ENCODE data around the gene PAPPA.

Gene PAPPA

GRCh38 chr9:116342941-116343340 lies 189.3 kb downstream of the PAPPA start:
- H3K27me3 ChIP-seq (replicated peaks in 2 of 5; ENCODE audit: control insufficient read depth in 4 of 5, insufficient read depth in 5 of 5, low read length in 4 of 5), result peaks cover 0 to 4% (median 0%) of the 10 kb centered on the region in 5 experiments
- ChIA-PET CTCF (no interaction called here), POLR2A (no interaction called here)
- no peak overlapping the region for H3K27ac ChIP-seq (ENCODE audit: insufficient read depth in 1 of 2, low read depth in 1 of 2, low read length in 2 of 2, poor library complexity in 1 of 2, severe bottlenecking in 2 of 2)
- no peaks in the 10 kb centered on the region for H3K4me1 ChIP-seq (ENCODE audit: control extremely low read depth in 1 of 4, control insufficient read depth in 4 of 4, insufficient read depth in 4 of 4, low read length in 3 of 4)
- WGBS (ENCODE audit: insufficient coverage), result no CpG with 5 or more reads among the region's 2 CpGs
- peaks cover 0 to 4% (median 0%) of the 10 kb centered on the region in 5 experiments for H3K9me3 ChIP-seq (ENCODE audit: control extremely low read depth in 1 of 5, control insufficient read depth in 4 of 5, insufficient read depth in 2 of 5, low read depth in 1 of 5, low read length in 4 of 5)
- DNase-seq, result no peak
- no peaks in the 10 kb centered on the region for H3K36me3 ChIP-seq (ENCODE audit: control insufficient read depth in 4 of 4, insufficient read depth in 4 of 4, low read length in 3 of 4)
- H3K4me3 ChIP-seq (ENCODE audit: control insufficient read depth in 1 of 7, extremely low read depth in 1 of 7, insufficient read depth in 4 of 7, low read depth in 2 of 7, low read length in 6 of 7), result no peak overlapping the region

- POLR2A ChIA-PET, result no interaction called here
- Histone ChIP-seq H3K4me1 (ENCODE audit: control extremely low read depth in 1 of 4, control insufficient read depth in 4 of 4, insufficient read depth in 4 of 4, low read length in 3 of 4) (no peaks in the 10 kb centered on the region), H3K4me3 (ENCODE audit: control insufficient read depth in 1 of 7, extremely low read depth in 1 of 7, insufficient read depth in 4 of 7, low read depth in 2 of 7, low read length in 6 of 7) (no peak overlapping the region), H3K36me3 (ENCODE audit: control insufficient read depth in 4 of 4, insufficient read depth in 4 of 4, low read length in 3 of 4) (no peaks in the 10 kb centered on the region), H3K9me3 (ENCODE audit: control extremely low read depth in 1 of 5, control insufficient read depth in 4 of 5, insufficient read depth in 2 of 5, low read depth in 1 of 5, low read length in 4 of 5) (peaks cover 0 to 4% (median 0%) of the 10 kb centered on the region in 5 experiments), H3K27me3 (replicated peaks in 2 of 5; ENCODE audit: control insufficient read depth in 4 of 5, insufficient read depth in 5 of 5, low read length in 4 of 5) (peaks cover 0 to 2% (median 0%) of the 10 kb centered on the region in 5 experiments), H3K27ac (ENCODE audit: insufficient read depth in 1 of 2, low read depth in 1 of 2, low read length in 2 of 2, poor library complexity in 1 of 2, severe bottlenecking in 2 of 2) (no peak overlapping the region)
- 94% methylated on average over 9 of the region's 10 CpGs for WGBS (ENCODE audit: insufficient coverage)
- no peak for DNase-seq
- CTCF ChIA-PET, result no interaction called here
These were observed 190.8 kb downstream of the PAPPA start for GRCh38 chr9:116344416-116344815.

GRCh38 chr9:116345393-116345792 lies 191.8 kb downstream of the PAPPA start:
- POLR2A ChIA-PET, result no interaction called here
- peaks cover 0 to 4% (median 0%) of the 10 kb centered on the region in 5 experiments for H3K9me3 ChIP-seq (ENCODE audit: control extremely low read depth in 1 of 5, control insufficient read depth in 4 of 5, insufficient read depth in 2 of 5, low read depth in 1 of 5, low read length in 4 of 5)
- 90% methylated on average over 2 of the region's 2 CpGs for WGBS (ENCODE audit: insufficient coverage)
- no peak for DNase-seq
- H3K27me3 ChIP-seq (replicated peaks in 2 of 5; ENCODE audit: control insufficient read depth in 4 of 5, insufficient read depth in 5 of 5, low read length in 4 of 5), result peaks cover 0 to 2% (median 0%) of the 10 kb centered on the region in 5 experiments
- no peaks in the 10 kb centered on the region for H3K4me1 ChIP-seq (ENCODE audit: control extremely low read depth in 1 of 4, control insufficient read depth in 4 of 4, insufficient read depth in 4 of 4, low read length in 3 of 4)
- no peak overlapping the region for H3K4me3 ChIP-seq (ENCODE audit: control insufficient read depth in 1 of 7, extremely low read depth in 1 of 7, insufficient read depth in 4 of 7, low read depth in 2 of 7, low read length in 6 of 7)
- H3K36me3 ChIP-seq (ENCODE audit: control insufficient read depth in 4 of 4, insufficient read depth in 4 of 4, low read length in 3 of 4), result no peaks in the 10 kb centered on the region
- CTCF ChIA-PET, result no interaction called here
- no peak overlapping the region for H3K27ac ChIP-seq (ENCODE audit: insufficient read depth in 1 of 2, low read depth in 1 of 2, low read length in 2 of 2, poor library complexity in 1 of 2, severe bottlenecking in 2 of 2)

GRCh38 chr9:116345817-116346216 lies 192.2 kb downstream of the PAPPA start:
- CTCF ChIA-PET, result no interaction called here
- no peak for DNase-seq
- Histone ChIP-seq H3K36me3 (ENCODE audit: control insufficient read depth in 4 of 4, insufficient read depth in 4 of 4, low read length in 3 of 4) (no peaks in the 10 kb centered on the region), H3K4me1 (ENCODE audit: control extremely low read depth in 1 of 4, control insufficient read depth in 4 of 4, insufficient read depth in 4 of 4, low read length in 3 of 4) (no peaks in the 10 kb centered on the region), H3K4me3 (ENCODE audit: control insufficient read depth in 1 of 7, extremely low read depth in 1 of 7, insufficient read depth in 4 of 7, low read depth in 2 of 7, low read length in 6 of 7) (no peak overlapping the region), H3K27me3 (replicated peaks in 2 of 5; ENCODE audit: control insufficient read depth in 4 of 5, insufficient read depth in 5 of 5, low read length in 4 of 5) (peaks cover 0 to 2% (median 0%) of the 10 kb centered on the region in 5 experiments), H3K27ac (ENCODE audit: insufficient read depth in 1 of 2, low read depth in 1 of 2, low read length in 2 of 2, poor library complexity in 1 of 2, severe bottlenecking in 2 of 2) (no peak overlapping the region), H3K9me3 (ENCODE audit: control extremely low read depth in 1 of 5, control insufficient read depth in 4 of 5, insufficient read depth in 2 of 5, low read depth in 1 of 5, low read length in 4 of 5) (peaks cover 0 to 4% (median 0%) of the 10 kb centered on the region in 5 experiments)
- POLR2A ChIA-PET, result no interaction called here
- WGBS (ENCODE audit: insufficient coverage), result 100% methylated on average over 3 of the region's 3 CpGs

- no peaks in the 10 kb centered on the region for H3K27me3 ChIP-seq (replicated peaks in 2 of 5; ENCODE audit: control insufficient read depth in 4 of 5, insufficient read depth in 5 of 5, low read length in 4 of 5)
- H3K4me1 ChIP-seq (ENCODE audit: control extremely low read depth in 1 of 4, control insufficient read depth in 4 of 4, insufficient read depth in 4 of 4, low read length in 3 of 4), result no peaks in the 10 kb centered on the region
- H3K4me3 ChIP-seq (ENCODE audit: control insufficient read depth in 1 of 7, extremely low read depth in 1 of 7, insufficient read depth in 4 of 7, low read depth in 2 of 7, low read length in 6 of 7), result no peak overlapping the region
- ChIA-PET POLR2A (no interaction called here), CTCF (no interaction called here)
- 93% methylated on average over 5 of the region's 6 CpGs for WGBS (ENCODE audit: insufficient coverage)
- DNase-seq, result no peak
- no peak overlapping the region for H3K27ac ChIP-seq (ENCODE audit: insufficient read depth in 1 of 2, low read depth in 1 of 2, low read length in 2 of 2, poor library complexity in 1 of 2, severe bottlenecking in 2 of 2)
- peaks cover 0 to 4% (median 0%) of the 10 kb centered on the region in 5 experiments for H3K9me3 ChIP-seq (ENCODE audit: control extremely low read depth in 1 of 5, control insufficient read depth in 4 of 5, insufficient read depth in 2 of 5, low read depth in 1 of 5, low read length in 4 of 5)
- H3K36me3 ChIP-seq (ENCODE audit: control insufficient read depth in 4 of 4, insufficient read depth in 4 of 4, low read length in 3 of 4), result no peaks in the 10 kb centered on the region
These were observed 196.1 kb downstream of the PAPPA start for GRCh38 chr9:116349684-116350083.

- POLR2A ChIA-PET, result no interaction called here
- H3K27me3 ChIP-seq (replicated peaks in 2 of 5; ENCODE audit: control insufficient read depth in 4 of 5, insufficient read depth in 5 of 5, low read length in 4 of 5), result no peaks in the 10 kb centered on the region
These were observed 196.6 kb downstream of the PAPPA start for GRCh38 chr9:116350213-116350612.

GRCh38 chr9:116352958-116353357 lies 199.4 kb downstream of the PAPPA start:
- Histone ChIP-seq H3K4me1 (ENCODE audit: control extremely low read depth in 1 of 4, control insufficient read depth in 4 of 4, insufficient read depth in 4 of 4, low read length in 3 of 4) (no peaks in the 10 kb centered on the region), H3K27me3 (replicated peaks in 2 of 5; ENCODE audit: control insufficient read depth in 4 of 5, insufficient read depth in 5 of 5, low read length in 4 of 5) (no peaks in the 10 kb centered on the region), H3K4me3 (ENCODE audit: control insufficient read depth in 1 of 7, extremely low read depth in 1 of 7, insufficient read depth in 4 of 7, low read depth in 2 of 7, low read length in 6 of 7) (no peak overlapping the region), H3K27ac (ENCODE audit: insufficient read depth in 1 of 2, low read depth in 1 of 2, low read length in 2 of 2, poor library complexity in 1 of 2, severe bottlenecking in 2 of 2) (no peak overlapping the region), H3K36me3 (ENCODE audit: control insufficient read depth in 4 of 4, insufficient read depth in 4 of 4, low read length in 3 of 4) (no peaks in the 10 kb centered on the region), H3K9me3 (ENCODE audit: control extremely low read depth in 1 of 5, control insufficient read depth in 4 of 5, insufficient read depth in 2 of 5, low read depth in 1 of 5, low read length in 4 of 5) (no peaks in the 10 kb centered on the region)
- POLR2A ChIA-PET, result no interaction called here
- CTCF ChIA-PET, result no interaction called here
- DNase-seq, result no peak
- WGBS (ENCODE audit: insufficient coverage), result 88% methylated on average over 1 of the region's 3 CpGs

More at GRCh38 chr9:116350213-116350612, 196.6 kb downstream of the PAPPA start:
- WGBS (ENCODE audit: insufficient coverage), result no CpG with 5 or more reads among the region's 2 CpGs
- H3K9me3 ChIP-seq (ENCODE audit: control extremely low read depth in 1 of 5, control insufficient read depth in 4 of 5, insufficient read depth in 2 of 5, low read depth in 1 of 5, low read length in 4 of 5), result peaks cover 0 to 4% (median 0%) of the 10 kb centered on the region in 5 experiments
- H3K4me3 ChIP-seq (ENCODE audit: control insufficient read depth in 1 of 7, extremely low read depth in 1 of 7, insufficient read depth in 4 of 7, low read depth in 2 of 7, low read length in 6 of 7), result no peak overlapping the region
- no peaks in the 10 kb centered on the region for H3K4me1 ChIP-seq (ENCODE audit: control extremely low read depth in 1 of 4, control insufficient read depth in 4 of 4, insufficient read depth in 4 of 4, low read length in 3 of 4)
- DNase-seq, result no peak
- no peaks in the 10 kb centered on the region for H3K36me3 ChIP-seq (ENCODE audit: control insufficient read depth in 4 of 4, insufficient read depth in 4 of 4, low read length in 3 of 4)
- H3K27ac ChIP-seq (ENCODE audit: insufficient read depth in 1 of 2, low read depth in 1 of 2, low read length in 2 of 2, poor library complexity in 1 of 2, severe bottlenecking in 2 of 2), result no peak overlapping the region
- CTCF ChIA-PET, result no interaction called here
